ENCODE measurements around the gene FNBP1L.
"Not testable (repeated sequence)": the region's sequence is repeated elsewhere in the genome, so short reads cannot be mapped to it uniquely, and the experiment has no call there.

The FNBP1L gene

DNA sequence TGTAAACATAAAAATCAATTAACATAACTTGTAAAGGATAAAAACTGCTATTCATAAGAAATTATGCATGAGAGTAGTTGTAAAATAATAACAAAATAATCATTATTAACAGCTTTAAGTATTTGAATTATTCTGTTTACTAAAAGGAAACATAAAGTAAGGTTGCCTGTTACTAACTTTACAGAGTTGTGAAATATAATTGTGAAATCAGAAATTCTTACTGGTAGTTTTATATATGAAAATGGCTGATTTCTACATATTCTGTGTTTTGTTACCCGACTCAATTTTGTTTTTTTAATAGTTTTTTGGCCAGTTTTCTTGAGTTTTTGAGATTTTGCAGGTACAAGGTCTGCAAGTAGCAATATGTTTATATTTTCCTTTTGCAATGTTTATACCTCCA is 27.8 kb downstream of the FNBP1L start:
- Histone ChIP-seq H3K9me3 (ENCODE audit: control insufficient read depth in 1 of 2, low read length in 2 of 2) (peaks cover 0 to 19% of the 10 kb centered on the region in 2 donors), H3K36me3 (ENCODE audit: control insufficient read depth in 1 of 2, insufficient read depth in 2 of 2, low read length in 2 of 2) (no peaks in the 10 kb centered on the region), H3K27me3 (ENCODE audit: control insufficient read depth in 1 of 2, insufficient read depth in 2 of 2, low read length in 2 of 2) (no peaks in the 10 kb centered on the region), H3K4me1 (ENCODE audit: control insufficient read depth in 1 of 2, insufficient read depth in 2 of 2, low read length in 2 of 2) (no peaks in the 10 kb centered on the region), H3K4me3 (ENCODE audit: low read depth in 1 of 2, low read length in 2 of 2) (no peak overlapping the region), H3K27ac (ENCODE audit: low read depth, low read length) (no peak overlapping the region), H3K9ac (ENCODE audit: low read depth in 1 of 2, low read length in 2 of 2) (no peak overlapping the region)

DNA sequence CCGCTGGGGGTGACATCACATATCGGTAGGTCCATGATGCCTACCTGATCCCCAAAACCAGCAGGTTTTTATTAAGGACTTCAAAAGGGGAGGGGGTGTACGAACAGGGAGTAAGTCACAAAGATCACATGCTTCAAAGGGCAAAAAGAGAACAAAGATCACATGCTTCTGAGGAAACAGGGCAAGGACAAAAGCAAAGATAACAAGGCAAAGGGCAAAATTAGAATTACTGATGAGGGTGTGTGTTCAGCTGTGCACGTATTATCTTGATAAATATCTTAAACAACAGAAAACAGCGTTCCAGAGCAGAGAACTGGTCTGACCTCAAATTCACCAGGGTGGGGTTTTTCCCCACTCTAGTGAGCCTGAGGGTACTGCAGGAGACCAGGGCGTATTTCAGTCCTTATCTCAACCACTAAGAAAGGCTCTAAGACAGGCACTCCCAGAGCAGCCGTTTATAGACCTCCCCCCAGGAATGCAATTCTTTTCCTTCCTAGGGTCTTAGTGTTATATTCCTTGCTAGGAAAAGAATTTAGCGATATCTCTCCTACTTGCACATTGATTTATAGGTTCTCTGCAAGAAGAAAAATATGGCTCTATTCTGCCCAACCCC is 31.3 kb downstream of the FNBP1L start:
- H3K4me1 ChIP-seq (ENCODE audit: control insufficient read depth in 1 of 2, insufficient read depth in 2 of 2, low read length in 2 of 2); H3K27me3 ChIP-seq (ENCODE audit: control insufficient read depth in 1 of 2, insufficient read depth in 2 of 2, low read length in 2 of 2); H3K4me3 ChIP-seq (ENCODE audit: low read depth in 1 of 2, low read length in 2 of 2); H3K27ac ChIP-seq (ENCODE audit: low read depth, low read length); H3K9ac ChIP-seq (ENCODE audit: low read depth in 1 of 2, low read length in 2 of 2); H3K36me3 ChIP-seq (ENCODE audit: control insufficient read depth in 1 of 2, insufficient read depth in 2 of 2, low read length in 2 of 2): not testable (repeated sequence)
- peaks cover 0 to 19% of the 10 kb centered on the region in 2 donors for H3K9me3 ChIP-seq (ENCODE audit: control insufficient read depth in 1 of 2, low read length in 2 of 2)

GRCh38 chr1:93481899-93482298 is 34.0 kb downstream of the FNBP1L start:
- H3K4me1 ChIP-seq (ENCODE audit: control insufficient read depth in 1 of 2, insufficient read depth in 2 of 2, low read length in 2 of 2); H3K36me3 ChIP-seq (ENCODE audit: control insufficient read depth in 1 of 2, insufficient read depth in 2 of 2, low read length in 2 of 2); H3K4me3 ChIP-seq (ENCODE audit: low read depth in 1 of 2, low read length in 2 of 2); H3K9ac ChIP-seq (ENCODE audit: low read depth in 1 of 2, low read length in 2 of 2); H3K27ac ChIP-seq (ENCODE audit: low read depth, low read length); H3K27me3 ChIP-seq (ENCODE audit: control insufficient read depth in 1 of 2, insufficient read depth in 2 of 2, low read length in 2 of 2): not testable (repeated sequence)
- peaks cover 0 to 19% of the 10 kb centered on the region in 2 donors for H3K9me3 ChIP-seq (ENCODE audit: control insufficient read depth in 1 of 2, low read length in 2 of 2)

DNA sequence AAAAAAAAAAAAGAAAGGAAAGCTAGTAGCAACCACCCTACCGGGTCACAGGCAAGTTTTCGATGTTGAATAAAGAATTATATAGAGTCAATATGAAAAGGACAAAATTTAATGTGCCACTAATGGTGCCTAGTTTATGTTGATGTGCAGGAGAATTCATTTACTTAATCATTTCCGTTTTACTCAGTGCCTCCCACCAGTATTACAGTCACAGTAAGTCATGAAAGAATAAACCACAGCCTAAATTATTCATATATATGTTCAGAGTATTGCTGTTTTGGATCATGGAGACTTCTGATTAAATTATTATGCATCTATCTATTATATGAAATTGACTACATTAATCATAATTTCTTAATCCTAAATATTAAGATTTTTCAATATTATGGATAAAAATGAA is 35.3 kb downstream of the FNBP1L start:
- H3K36me3 ChIP-seq (ENCODE audit: control insufficient read depth in 1 of 2, insufficient read depth in 2 of 2, low read length in 2 of 2): no peaks in the 10 kb centered on the region
- H3K27ac ChIP-seq (ENCODE audit: low read depth, low read length): no peak overlapping the region
- H3K9ac ChIP-seq (ENCODE audit: low read depth in 1 of 2, low read length in 2 of 2): no peak overlapping the region
- no peak overlapping the region for H3K4me3 ChIP-seq (ENCODE audit: low read depth in 1 of 2, low read length in 2 of 2)
- H3K27me3 ChIP-seq (ENCODE audit: control insufficient read depth in 1 of 2, insufficient read depth in 2 of 2, low read length in 2 of 2): no peaks in the 10 kb centered on the region
- H3K4me1 ChIP-seq (ENCODE audit: control insufficient read depth in 1 of 2, insufficient read depth in 2 of 2, low read length in 2 of 2): no peaks in the 10 kb centered on the region
- H3K9me3 ChIP-seq (ENCODE audit: control insufficient read depth in 1 of 2, low read length in 2 of 2): peaks cover 0 to 15% of the 10 kb centered on the region in 2 donors

DNA sequence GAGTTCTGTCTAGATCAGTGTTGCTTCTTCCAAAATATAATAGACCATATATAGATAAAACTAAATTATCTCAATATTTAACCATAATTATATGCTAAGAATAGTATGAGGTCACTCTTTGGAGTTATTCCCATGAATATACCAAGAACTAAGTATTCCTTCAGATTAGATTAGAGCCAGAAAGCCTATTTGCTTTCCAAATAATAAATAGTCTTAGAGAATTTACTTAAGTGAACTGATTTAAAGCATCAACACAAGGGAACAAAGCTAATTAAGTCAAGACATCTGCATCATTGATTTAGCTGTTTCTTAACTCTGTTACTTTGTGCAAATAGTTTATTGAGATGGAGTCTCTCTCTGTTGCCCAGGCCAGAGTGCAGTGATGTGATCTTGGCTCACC is 35.7 kb downstream of the FNBP1L start:
- Histone ChIP-seq H3K27me3 (ENCODE audit: control insufficient read depth in 1 of 2, insufficient read depth in 2 of 2, low read length in 2 of 2) (no peaks in the 10 kb centered on the region), H3K9ac (ENCODE audit: low read depth in 1 of 2, low read length in 2 of 2) (no peak overlapping the region), H3K27ac (ENCODE audit: low read depth, low read length) (no peak overlapping the region), H3K4me1 (ENCODE audit: control insufficient read depth in 1 of 2, insufficient read depth in 2 of 2, low read length in 2 of 2) (no peaks in the 10 kb centered on the region), H3K9me3 (ENCODE audit: control insufficient read depth in 1 of 2, low read length in 2 of 2) (peaks cover 0 to 11% of the 10 kb centered on the region in 2 donors), H3K4me3 (ENCODE audit: low read depth in 1 of 2, low read length in 2 of 2) (no peak overlapping the region), H3K36me3 (ENCODE audit: control insufficient read depth in 1 of 2, insufficient read depth in 2 of 2, low read length in 2 of 2) (no peaks in the 10 kb centered on the region)

DNA sequence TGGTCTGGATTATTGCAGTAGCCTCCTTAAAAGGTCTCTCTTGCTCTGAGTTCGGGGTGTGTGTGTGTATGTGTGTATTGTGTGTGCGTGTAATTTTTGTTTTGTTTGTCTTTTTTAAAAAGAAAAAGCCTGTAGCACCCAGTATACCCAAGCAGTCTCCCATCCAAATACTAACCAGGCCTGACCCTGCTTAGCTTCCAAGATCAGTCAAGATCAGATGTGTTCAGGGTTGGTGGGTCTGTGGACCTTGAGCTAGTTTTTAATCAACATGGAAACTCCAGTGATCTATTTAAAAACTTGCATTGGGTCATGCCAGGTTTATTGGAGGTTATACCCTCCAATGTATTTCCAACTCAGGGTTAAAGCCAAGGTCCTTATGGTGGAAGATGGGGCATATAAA is 40.3 kb downstream of the FNBP1L start:
- no peaks in the 10 kb centered on the region for H3K9me3 ChIP-seq (ENCODE audit: control insufficient read depth in 1 of 2, low read length in 2 of 2)
- H3K27ac ChIP-seq (ENCODE audit: low read depth, low read length): no peak overlapping the region
- H3K27me3 ChIP-seq (ENCODE audit: control insufficient read depth in 1 of 2, insufficient read depth in 2 of 2, low read length in 2 of 2): no peaks in the 10 kb centered on the region
- peaks cover 0 to 4% of the 10 kb centered on the region in 2 donors for H3K4me1 ChIP-seq (ENCODE audit: control insufficient read depth in 1 of 2, insufficient read depth in 2 of 2, low read length in 2 of 2)
- H3K9ac ChIP-seq (ENCODE audit: low read depth in 1 of 2, low read length in 2 of 2): no peak overlapping the region
- no peaks in the 10 kb centered on the region for H3K36me3 ChIP-seq (ENCODE audit: control insufficient read depth in 1 of 2, insufficient read depth in 2 of 2, low read length in 2 of 2)
- no peak overlapping the region for H3K4me3 ChIP-seq (ENCODE audit: low read depth in 1 of 2, low read length in 2 of 2)

GRCh38 chr1:93489756-93490155 is 41.8 kb downstream of the FNBP1L start:
- no peak overlapping the region for H3K4me3 ChIP-seq (ENCODE audit: low read depth in 1 of 2, low read length in 2 of 2)
- no peaks in the 10 kb centered on the region for H3K9me3 ChIP-seq (ENCODE audit: control insufficient read depth in 1 of 2, low read length in 2 of 2)
- H3K9ac ChIP-seq (ENCODE audit: low read depth in 1 of 2, low read length in 2 of 2): no peak overlapping the region
- H3K27me3 ChIP-seq (ENCODE audit: control insufficient read depth in 1 of 2, insufficient read depth in 2 of 2, low read length in 2 of 2): no peaks in the 10 kb centered on the region
- peaks cover 0 to 4% of the 10 kb centered on the region in 2 donors for H3K4me1 ChIP-seq (ENCODE audit: control insufficient read depth in 1 of 2, insufficient read depth in 2 of 2, low read length in 2 of 2)
- no peaks in the 10 kb centered on the region for H3K36me3 ChIP-seq (ENCODE audit: control insufficient read depth in 1 of 2, insufficient read depth in 2 of 2, low read length in 2 of 2)
- H3K27ac ChIP-seq (ENCODE audit: low read depth, low read length): no peak overlapping the region

- no peaks in the 10 kb centered on the region for H3K9me3 ChIP-seq (ENCODE audit: control insufficient read depth in 1 of 2, low read length in 2 of 2)
- H3K27ac ChIP-seq (ENCODE audit: low read depth, low read length): no peak overlapping the region
- peaks cover 0 to 4% of the 10 kb centered on the region in 2 donors for H3K4me1 ChIP-seq (ENCODE audit: control insufficient read depth in 1 of 2, insufficient read depth in 2 of 2, low read length in 2 of 2)
- no peak overlapping the region for H3K4me3 ChIP-seq (ENCODE audit: low read depth in 1 of 2, low read length in 2 of 2)
- no peaks in the 10 kb centered on the region for H3K27me3 ChIP-seq (ENCODE audit: control insufficient read depth in 1 of 2, insufficient read depth in 2 of 2, low read length in 2 of 2)
- no peak overlapping the region for H3K9ac ChIP-seq (ENCODE audit: low read depth in 1 of 2, low read length in 2 of 2)
- no peaks in the 10 kb centered on the region for H3K36me3 ChIP-seq (ENCODE audit: control insufficient read depth in 1 of 2, insufficient read depth in 2 of 2, low read length in 2 of 2)
Measured at GRCh38 chr1:93490357-93490756, 42.4 kb downstream of the FNBP1L start.

DNA sequence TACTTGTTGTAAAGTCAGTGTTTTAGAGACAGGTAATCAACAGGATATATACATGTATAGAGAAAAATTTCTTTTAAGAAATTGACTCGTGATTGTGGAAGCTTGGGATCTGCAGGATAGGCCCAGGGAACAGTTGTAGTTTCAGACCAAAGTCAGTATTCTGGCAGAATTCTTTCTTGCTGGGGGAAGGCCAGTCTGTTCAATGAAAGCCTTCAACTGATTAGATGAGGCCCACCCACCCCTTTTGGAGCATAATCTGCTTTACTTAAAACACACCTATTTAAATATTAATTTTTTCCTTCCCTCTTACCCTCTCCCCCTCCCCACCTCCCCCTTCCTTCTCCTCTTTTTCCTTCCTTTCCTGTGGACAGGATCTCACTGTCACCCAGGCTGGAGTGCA is 48.0 kb downstream of the FNBP1L start:
- Histone ChIP-seq H3K4me1 (ENCODE audit: control insufficient read depth in 1 of 2, insufficient read depth in 2 of 2, low read length in 2 of 2) (no peaks in the 10 kb centered on the region), H3K27ac (ENCODE audit: low read depth, low read length) (no peak overlapping the region), H3K36me3 (ENCODE audit: control insufficient read depth in 1 of 2, insufficient read depth in 2 of 2, low read length in 2 of 2) (peaks cover 0 to 7% of the 10 kb centered on the region in 2 donors), H3K27me3 (ENCODE audit: control insufficient read depth in 1 of 2, insufficient read depth in 2 of 2, low read length in 2 of 2) (no peaks in the 10 kb centered on the region), H3K4me3 (ENCODE audit: low read depth in 1 of 2, low read length in 2 of 2) (no peak overlapping the region), H3K9me3 (ENCODE audit: control insufficient read depth in 1 of 2, low read length in 2 of 2) (no peaks in the 10 kb centered on the region), H3K9ac (ENCODE audit: low read depth in 1 of 2, low read length in 2 of 2) (no peak overlapping the region)

- H3K27ac ChIP-seq (ENCODE audit: low read depth, low read length): no peak overlapping the region
- no peaks in the 10 kb centered on the region for H3K9me3 ChIP-seq (ENCODE audit: control insufficient read depth in 1 of 2, low read length in 2 of 2)
- H3K27me3 ChIP-seq (ENCODE audit: control insufficient read depth in 1 of 2, insufficient read depth in 2 of 2, low read length in 2 of 2): no peaks in the 10 kb centered on the region
- peaks cover 0 to 7% of the 10 kb centered on the region in 2 donors for H3K36me3 ChIP-seq (ENCODE audit: control insufficient read depth in 1 of 2, insufficient read depth in 2 of 2, low read length in 2 of 2)
- H3K4me3 ChIP-seq (ENCODE audit: low read depth in 1 of 2, low read length in 2 of 2): no peak overlapping the region
- H3K4me1 ChIP-seq (ENCODE audit: control insufficient read depth in 1 of 2, insufficient read depth in 2 of 2, low read length in 2 of 2): no peaks in the 10 kb centered on the region
- no peak overlapping the region for H3K9ac ChIP-seq (ENCODE audit: low read depth in 1 of 2, low read length in 2 of 2)
Measured at GRCh38 chr1:93496520-93496919, 48.6 kb downstream of the FNBP1L start.

- Histone ChIP-seq H3K27ac (ENCODE audit: low read depth, low read length) (no peak overlapping the region), H3K27me3 (ENCODE audit: control insufficient read depth in 1 of 2, insufficient read depth in 2 of 2, low read length in 2 of 2) (no peaks in the 10 kb centered on the region), H3K9me3 (ENCODE audit: control insufficient read depth in 1 of 2, low read length in 2 of 2) (no peaks in the 10 kb centered on the region), H3K4me1 (ENCODE audit: control insufficient read depth in 1 of 2, insufficient read depth in 2 of 2, low read length in 2 of 2) (no peaks in the 10 kb centered on the region), H3K4me3 (ENCODE audit: low read depth in 1 of 2, low read length in 2 of 2) (no peak overlapping the region), H3K36me3 (ENCODE audit: control insufficient read depth in 1 of 2, insufficient read depth in 2 of 2, low read length in 2 of 2) (peaks cover 0 to 7% of the 10 kb centered on the region in 2 donors), H3K9ac (ENCODE audit: low read depth in 1 of 2, low read length in 2 of 2) (no peak overlapping the region)
Measured at GRCh38 chr1:93499075-93499474, 51.2 kb downstream of the FNBP1L start.

Data from duodenal mucosa (tissue), 2 donors.